H4 (cell line): ENCODE results near the gene RAD51B. TPM values are rescaled to one million over a fixed set of nuclear protein-coding genes. Genes with fewer than 3 reads are reported as not detected.
A peak's percentile ranks its signal among the peaks of the same experiment; 100 is the strongest.
"Not testable (repeated sequence)": the region's sequence is repeated elsewhere in the genome, so short reads cannot be mapped to it uniquely, and the experiment has no call there.

Source experiments
- DNase-seq: peaks from one replicate; pipeline ENCODE4 v3.0.0-alpha.2; 2015; ENCODE audit warnings: low spot score
- total RNA-seq: library from RNA; depleted of rRNA; stranded (reverse); fragments of >200 nt; shearing (Covaris generic); gene quantifications from 2 replicates; pipeline ENCODE4 v1.2.3, GENCODE V29; 2014

The RAD51B gene
- total RNA-seq, 1 experiment from 2014 or later: 11.2 TPM

DNA sequence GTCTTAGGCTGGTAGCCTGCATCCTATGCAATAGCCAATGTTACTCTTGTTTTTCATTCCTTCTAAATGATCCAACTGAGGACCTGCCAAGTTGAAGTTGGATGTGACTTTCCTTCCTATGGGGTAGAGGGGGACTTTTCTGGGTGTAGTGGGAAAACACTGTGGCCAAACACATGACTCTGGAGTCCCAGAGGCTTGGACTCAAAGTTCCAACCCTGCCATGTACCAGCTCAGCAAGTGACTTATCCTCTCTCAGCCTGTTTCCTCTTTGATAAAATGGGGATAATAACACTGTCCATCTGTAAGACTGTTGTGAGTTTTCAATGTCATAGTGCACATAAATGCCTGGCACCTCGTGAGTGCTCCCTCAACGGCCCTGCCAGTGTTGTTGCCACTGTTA is 876.3 kb downstream of the RAD51B start:
- no peak for DNase-seq

DNA sequence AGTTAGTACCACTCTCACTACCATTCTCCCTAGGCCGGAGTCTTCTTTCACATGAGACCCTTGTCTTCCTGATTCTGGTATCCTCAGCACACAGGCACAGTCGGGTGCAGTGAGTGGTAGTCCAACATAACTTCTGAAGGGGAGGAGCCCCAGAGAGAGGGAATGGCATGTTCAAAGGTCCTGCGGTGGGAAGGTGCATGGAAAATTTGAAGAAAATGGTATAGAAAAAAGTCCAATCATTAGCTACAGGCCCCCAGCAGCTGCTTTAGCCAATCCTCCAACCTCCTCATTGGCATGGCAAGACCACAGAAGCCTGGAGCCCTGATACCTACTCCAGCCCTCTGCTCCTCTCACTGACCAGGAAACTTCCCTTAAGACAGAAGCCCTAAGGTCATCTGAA is 876.7 kb downstream of the RAD51B start:
- no peak for DNase-seq

DNA sequence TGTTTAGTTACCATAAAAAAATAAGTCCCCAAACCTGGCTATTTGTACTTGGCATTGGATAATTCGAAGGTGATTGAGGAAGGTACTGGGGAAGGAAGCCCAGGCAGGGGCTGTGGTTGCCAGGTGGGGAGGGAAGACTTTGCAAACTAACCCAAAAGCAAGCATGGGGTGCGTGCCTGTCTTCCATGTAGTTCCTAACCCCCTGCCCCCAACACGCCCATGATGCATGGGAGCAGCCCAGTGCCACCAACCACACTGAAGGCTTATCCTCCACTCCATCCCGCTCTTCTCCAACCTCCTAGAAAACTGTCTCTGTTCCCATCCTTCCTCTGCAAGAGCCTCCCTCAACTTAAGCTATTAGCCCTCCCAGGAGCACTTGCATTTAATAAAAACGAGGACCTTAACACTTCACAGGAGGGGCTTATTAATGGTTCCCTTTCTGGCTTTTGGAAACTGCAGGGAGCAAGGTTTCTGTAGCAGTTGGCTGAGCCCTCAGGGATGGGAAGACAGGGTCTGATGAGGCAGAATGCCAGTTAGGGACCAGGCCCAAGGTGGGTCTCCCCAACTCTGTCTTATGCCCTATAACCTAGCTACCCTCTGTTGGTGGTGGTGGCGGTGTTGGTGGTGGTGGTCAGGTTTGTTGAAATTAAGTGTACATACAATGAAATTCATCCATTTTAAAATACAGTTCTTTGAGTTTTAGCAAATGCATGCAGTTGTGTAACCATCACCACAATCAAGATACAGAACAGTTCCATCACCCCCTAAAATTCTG is 877.3 kb downstream of the RAD51B start:
- no peak for DNase-seq

DNA sequence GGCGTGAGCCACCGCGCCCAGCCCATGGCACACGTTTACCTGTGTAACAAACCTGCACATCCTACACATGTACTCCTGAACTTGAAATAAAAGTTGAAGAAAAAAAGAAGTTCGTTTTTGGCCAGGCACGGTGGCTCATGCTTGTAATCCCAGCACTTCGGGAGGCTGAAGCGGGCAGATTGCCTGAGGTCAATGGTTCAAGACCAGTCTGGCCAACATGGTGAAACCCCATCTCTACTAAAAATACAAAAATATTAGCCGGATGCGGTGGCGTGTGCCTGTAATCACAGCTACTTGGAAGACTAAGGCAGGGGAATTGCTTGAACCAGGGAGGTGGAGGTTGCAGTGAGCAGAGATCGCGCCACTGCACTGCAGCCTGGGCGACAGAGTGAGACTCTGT is 879.2 kb downstream of the RAD51B start:
- not testable (repeated sequence) for DNase-seq

DNA sequence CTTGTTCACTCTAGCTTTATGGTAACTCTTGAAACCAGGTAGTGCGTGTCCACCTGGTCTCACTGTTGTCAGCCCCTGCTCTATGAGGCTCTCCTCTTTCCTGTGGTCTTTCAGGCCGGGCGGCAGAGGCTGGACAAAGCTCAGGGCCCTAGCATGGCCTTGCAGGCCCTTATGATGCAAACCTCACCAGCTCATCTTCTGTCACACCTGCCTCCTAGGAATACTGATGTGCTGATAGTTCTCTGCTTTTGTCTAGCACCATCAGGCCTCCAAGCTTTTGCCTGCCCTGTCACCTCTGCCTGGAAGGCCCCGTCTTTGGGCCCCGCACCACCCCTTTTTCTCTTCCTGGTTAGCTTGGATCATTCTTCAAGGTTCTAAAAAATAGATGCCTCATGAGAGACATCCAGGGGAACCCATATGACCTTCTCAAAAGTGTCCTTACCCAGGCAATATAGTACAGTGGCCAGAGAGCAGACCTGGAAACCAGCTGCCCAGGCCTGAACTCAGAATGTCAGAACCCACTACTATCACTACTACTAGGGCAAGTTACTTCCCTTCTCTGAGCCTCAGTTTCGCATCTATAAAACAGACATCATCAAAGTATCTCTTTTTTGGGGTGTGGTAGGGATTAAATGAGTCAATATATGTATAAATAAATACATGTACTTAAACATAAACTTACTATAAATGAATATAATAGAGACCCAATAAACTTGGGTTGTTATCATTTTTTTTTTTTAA is 881.6 kb downstream of the RAD51B start:
- no peak for DNase-seq

DNA sequence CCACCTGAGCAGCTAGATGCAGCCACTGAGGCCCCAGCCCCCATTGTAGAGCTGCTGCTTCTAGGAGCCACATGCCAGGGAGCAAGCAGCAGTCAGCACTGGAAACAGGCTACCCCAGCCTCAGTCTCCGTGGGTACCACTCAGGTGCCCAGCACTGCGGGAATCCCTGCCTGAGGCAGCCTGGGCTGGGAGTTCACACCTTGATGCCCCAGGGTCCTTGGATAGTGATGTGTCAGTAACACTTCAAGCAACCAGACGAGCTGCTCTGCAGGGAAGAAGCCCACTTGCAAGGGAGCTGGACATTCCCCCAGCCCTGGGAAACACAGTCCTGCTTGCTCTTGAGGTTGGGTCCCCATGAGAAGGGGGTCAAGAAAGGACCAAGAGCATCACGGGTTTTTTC is 882.6 kb downstream of the RAD51B start:
- no peak for DNase-seq

DNA sequence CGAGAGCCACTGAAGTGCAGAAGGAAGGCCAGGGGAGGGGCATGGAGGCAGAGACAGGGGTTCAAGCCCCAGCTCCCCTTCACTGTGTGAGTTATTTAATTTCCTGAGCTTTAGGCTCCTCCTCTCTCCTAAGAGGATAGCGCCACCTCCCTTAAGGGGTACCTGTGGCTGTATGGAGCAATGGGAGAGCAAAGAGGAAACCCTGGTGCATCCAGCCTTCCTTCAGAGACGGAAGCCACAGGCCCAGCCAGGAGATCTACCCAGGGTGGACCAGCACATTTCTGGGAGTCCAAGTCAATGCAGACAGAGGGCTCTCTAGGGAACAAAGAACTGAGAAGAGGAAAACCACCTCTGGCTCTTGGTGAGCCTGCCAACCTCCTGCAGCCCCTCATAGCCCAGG is 883.0 kb downstream of the RAD51B start:
- no peak for DNase-seq

DNA sequence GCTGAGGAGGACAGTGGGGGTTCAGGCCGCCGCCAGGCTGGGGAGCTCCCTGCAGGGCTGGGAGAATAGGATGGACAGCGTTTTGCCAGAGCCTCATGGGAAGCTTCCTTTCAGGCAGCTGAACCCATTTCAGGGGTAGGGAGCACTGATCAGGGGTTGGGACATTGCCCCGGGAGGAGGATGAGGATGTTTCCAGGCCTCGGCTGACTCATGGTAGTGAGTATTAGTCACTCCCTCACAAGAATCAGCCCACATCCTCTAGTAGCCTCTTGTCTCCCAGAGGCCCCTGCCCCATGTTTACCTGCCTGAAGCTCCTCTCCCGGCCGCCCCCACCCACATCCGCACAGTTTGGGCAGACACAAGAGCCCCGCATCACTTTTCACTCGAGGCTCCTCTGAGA is 883.5 kb downstream of the RAD51B start:
- peak; percentile 42 for DNase-seq

DNA sequence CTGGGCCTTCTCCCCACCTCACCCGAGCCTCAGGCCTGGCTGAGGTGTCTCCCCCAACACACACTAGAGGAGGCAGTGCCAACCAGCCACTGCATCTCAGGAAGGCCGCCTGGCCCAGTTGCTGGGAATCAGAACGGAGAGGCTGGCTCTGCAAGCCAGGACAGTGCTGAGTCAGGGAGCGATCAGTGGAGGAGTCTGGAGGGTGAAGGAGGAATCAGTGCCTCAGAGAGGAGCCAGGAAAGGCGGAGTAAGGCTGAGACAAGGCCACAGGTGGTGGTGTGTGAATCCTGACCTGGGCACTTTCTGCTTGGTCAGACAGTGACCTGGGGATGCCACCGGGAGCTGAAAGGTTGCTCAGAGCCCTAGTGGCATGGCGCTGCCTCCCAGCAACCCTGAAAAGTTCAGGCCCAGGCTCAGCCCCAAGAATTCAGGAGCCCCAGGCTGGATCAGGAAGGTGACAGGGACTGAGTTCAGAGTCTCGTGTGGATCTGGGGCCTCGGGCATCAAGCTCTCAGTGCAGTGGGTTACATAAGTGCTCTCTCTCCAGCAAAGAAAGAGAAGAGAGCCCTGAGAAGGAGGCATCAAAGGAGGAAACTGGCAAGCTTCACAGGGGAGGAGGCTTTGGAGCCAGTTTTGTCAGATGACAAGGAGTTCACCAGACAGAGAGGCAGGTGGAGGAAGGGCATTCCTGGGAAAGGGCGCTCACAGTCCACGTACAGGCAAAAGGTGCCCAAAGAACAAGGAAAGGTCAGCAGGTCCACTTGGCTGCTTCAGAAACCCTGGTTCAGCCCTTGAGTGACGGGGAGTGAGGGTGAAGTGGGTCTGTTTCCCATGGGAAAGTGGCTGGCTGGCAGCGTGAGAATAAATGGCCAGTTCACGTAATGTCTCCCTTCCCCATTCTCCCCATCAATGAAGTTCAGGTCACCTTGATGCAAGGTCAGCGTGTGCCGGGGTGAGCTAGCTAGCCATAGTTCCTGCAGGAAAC is 885.4 kb downstream of the RAD51B start:
- no peak for DNase-seq

DNA sequence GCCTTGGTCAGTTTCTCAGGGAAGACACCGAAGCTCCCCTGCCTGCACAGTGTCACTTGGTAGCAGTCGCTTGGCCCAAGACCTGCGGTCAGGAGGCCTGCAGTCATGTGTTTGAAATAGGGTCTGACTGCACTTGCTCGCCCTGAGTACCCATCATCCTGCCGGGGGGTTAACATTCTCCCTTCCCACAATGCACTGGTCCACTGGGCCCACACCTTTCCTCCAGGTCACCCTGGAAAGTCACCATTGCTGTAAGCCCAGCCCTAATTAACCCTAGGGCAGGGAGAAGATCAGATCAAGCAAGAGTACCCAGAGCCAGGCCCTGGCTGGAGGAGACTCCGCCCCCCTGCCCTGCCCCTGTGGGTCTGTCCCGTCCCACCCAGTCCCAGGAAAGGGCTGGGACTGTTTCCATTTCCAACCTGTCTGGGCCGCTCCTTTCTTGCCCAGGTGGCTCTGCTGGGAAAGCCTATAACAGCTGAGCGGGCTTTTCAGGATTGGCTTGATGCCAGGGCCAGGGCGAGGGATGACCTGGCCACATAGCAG is 886.2 kb downstream of the RAD51B start:
- DNase-seq: no peak

DNA sequence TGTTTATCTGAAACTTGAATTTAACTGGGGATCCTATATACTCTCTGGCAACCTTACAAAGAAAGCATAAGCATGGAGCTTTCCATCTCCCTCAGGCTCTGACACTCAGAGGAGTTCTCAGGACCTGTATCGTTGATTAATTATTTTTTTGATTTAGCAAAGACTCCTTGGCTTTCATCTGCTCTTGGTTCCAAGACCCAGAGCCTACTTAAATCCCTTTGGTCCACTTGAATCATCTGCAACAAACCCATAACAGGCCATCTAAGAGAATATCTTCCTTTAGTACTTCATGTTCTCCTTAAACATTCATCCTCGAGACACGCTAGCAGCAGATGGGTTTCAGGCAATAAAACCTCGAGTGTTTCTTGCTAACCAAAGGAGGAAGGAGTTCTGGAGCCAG is 887.9 kb downstream of the RAD51B start:
- DNase-seq: no peak

DNA sequence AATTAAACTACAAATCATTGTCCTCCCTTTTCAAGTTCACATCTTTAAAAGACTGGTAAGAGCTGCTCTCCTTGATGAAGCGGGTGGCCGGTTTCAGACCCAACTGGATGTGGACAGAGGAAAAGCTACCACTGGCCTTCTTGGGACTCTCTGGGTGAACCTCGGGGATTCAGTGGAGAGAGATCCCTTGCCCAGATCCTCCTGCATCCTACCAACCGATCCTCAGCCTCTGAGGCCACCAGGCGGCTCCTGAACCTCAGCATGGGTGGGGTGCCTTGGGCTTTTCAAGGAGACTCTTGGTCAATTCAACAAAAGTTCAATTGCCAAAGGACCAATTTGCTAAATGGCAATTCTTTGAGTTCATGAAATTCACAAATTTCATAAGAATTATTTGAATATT is 888.8 kb downstream of the RAD51B start:
- no peak for DNase-seq

DNA sequence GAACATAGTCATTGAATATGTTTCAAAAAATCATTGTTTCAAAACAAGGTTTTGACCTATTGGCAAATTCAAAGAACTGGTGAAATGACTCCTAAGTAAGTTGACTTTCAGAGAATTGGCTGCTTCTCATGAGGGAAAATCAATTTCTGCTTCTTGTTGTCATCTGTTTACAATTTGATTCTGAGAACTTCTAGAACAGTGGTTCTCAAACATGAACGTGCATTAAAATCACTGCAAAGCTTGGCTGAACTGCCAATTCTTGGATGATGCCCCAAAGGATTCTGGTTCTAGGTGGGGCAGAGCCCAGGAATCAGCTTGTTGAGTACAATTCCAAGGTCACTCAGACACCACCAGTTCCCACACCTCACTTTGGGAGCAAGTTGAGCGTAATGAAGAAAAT is 889.4 kb downstream of the RAD51B start:
- no peak for DNase-seq

DNA sequence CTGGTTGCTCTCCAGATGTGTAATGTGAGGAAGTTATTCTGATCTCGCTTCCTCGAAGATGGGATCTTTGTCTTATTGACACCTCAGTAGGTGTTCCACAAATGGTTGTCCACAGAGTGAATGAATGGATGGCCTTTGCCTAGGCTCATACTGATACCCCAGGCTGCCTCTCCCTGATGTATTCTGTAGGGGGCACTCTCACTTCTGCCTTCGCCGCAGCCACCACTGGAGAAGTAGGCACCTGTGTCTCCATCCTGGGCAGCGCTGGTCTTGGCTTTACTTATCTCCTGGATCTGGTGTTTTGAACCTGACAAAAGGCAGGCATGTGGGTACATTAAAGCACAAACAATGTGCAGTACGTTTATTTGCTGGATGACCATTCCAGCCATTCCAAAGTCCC is 891.2 kb downstream of the RAD51B start:
- no peak for DNase-seq

DNA sequence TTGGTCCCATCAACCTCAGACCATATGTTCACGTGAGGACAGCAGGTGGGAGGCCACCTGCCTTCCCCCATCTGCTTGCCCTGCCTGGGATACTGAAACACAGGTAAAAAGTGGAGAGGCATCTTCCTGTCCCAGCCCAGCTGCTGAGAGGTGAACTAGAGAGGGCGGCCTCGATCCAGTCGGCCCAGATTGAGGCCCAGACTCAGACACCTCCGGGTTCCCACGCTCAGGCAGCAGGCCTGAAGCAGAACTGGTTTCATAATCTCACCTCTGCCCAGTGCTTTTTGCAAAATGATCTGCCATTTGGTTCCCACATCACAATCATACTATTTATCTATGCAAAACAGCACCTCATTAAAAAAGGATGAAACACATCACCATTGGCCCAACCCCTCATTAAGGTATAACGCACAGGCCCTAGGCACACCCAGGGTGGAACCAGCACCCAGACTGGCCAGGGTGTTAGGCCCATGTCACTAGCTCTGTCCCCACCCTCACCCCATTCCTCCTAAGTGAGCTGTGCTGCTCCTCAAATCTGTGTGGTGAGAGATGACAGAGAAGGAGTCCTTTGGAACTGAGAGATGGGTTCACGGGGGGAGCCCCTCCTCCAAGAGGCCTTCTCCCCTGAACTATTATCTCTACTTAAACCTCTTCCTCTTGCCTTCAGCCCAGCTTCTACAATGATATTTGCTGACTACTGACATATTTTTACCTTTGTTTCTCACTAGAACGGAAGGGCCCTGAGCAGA is 892.2 kb downstream of the RAD51B start:
- no peak for DNase-seq

DNA sequence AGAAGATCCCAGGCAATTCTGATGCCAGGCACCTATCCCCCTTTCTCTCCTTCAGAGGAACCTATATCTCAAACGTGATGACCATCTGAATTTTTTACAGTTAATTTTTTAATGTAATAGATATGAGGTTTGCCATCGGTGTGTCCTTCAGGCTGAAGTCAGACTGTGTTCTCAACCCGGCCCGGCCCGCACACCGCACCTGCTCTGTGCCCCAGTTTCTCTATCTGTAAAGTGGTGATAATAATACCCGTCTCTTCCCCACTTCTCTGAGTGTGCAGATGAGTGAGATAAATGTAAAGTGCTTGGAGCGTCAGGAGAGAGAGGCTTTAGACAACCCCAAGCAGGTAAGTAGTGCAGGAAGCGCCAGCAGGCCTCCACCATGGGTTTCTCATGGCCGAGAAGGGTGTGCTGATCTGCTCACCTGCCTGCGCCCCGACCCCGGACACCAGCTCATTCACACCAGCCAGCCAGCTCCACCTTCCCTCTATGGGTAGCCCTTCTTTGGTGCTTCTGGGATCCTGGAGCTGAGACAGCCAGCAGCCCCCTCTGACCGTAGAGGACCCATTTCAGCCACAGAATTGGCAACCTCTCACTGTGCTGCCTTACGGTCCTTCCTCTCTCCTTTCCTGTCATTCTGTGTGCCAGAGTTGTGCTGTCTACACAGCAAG is 893.3 kb downstream of the RAD51B start:
- DNase-seq: no peak

DNA sequence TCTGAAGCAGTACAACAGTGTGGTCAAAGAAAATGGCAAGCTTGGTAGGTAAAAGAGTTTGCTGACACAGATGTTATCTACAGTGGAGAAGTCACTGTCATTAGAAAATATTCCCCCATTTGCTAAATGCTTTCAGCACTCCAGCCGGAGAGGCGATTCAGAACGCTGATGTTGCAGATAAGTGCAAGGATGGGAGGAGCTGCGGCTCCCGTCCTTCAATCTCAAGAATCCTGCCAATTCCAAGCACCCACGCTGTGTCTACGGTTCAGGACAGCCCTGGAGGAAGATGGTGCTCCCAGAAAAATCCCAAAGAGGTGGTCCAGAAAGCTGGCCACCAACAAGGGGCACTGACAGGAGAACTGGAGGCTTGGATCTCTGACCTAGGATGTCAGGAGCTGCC is 894.2 kb downstream of the RAD51B start:
- DNase-seq: no peak

DNA sequence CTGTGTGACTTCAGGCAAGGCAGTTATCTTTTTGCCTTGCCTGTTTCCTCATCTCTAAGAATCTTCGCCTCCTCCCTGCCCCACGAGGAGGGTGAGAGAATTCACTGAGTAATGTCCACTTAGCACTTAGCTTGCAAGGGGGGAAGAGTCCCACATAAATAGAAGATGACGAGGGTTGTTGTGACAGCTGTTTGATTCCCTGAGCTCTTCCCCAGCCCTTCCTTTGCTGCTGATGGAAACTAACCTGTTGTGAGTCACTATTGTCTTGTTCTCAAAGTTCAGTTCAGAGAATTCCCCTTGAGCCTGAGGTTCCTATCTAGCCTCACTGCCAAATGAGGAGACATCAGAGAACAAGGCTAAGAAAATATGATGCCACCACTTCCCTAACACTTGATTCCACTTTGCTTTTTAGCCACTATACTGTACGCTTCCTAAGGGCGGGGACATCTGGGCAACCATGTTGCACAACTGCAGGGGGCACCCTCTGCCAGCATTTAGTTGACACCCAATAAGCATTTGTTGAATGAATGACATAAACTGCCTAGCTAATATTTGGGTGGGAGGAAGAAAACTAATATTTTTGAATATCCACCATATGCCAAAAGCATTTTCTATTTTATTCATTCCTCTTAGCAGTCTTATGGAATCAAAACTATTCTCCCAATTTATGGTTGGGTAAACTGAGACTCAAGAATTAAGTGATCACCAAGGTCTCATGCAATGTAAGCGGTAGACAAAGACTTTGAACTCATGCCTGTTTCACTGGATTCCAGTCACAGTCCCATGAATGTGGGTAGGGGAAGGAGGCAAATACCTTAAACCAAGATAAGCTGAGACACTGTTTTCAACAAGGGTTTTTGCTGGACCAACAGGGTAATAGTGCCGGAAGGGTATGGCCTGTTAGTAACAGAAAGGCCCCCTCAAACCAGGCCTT is 895.7 kb downstream of the RAD51B start:
- DNase-seq: no peak

DNA sequence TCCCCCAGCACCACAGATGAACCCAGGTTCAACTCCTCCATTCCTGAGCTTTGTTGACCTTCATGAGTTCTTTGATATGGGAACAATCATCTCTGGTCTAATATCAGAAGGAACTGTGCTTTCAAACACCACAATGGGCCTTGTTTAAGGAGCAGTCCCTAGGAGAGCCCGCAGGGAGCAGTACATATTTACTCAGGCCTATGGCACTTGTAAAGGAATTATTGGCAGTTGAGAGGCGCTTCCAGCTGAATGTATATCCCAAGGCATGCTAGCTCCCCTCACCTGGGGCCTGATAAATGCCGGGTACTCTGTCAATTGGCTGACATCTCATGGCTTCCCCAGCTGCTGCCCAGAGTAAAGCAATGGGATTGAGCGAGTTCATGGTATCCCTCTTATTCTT is 897.1 kb downstream of the RAD51B start:
- DNase-seq: no peak
